Placental epithelial cell (primary cell): Measurements from ENCODE around the gene C1QL4. TPM values are rescaled to one million over a fixed set of nuclear protein-coding genes. Genes with fewer than 3 reads are reported as not detected.

Source experiments
- total RNA-seq: library from RNA; depleted of rRNA; stranded (reverse); fragments of >200 nt; gene quantifications from 2 replicates; pipeline ENCODE4 v1.2.3, GENCODE V29; 2012

Gene C1QL4
- not detected in 2 replicates for total RNA-seq

DNA sequence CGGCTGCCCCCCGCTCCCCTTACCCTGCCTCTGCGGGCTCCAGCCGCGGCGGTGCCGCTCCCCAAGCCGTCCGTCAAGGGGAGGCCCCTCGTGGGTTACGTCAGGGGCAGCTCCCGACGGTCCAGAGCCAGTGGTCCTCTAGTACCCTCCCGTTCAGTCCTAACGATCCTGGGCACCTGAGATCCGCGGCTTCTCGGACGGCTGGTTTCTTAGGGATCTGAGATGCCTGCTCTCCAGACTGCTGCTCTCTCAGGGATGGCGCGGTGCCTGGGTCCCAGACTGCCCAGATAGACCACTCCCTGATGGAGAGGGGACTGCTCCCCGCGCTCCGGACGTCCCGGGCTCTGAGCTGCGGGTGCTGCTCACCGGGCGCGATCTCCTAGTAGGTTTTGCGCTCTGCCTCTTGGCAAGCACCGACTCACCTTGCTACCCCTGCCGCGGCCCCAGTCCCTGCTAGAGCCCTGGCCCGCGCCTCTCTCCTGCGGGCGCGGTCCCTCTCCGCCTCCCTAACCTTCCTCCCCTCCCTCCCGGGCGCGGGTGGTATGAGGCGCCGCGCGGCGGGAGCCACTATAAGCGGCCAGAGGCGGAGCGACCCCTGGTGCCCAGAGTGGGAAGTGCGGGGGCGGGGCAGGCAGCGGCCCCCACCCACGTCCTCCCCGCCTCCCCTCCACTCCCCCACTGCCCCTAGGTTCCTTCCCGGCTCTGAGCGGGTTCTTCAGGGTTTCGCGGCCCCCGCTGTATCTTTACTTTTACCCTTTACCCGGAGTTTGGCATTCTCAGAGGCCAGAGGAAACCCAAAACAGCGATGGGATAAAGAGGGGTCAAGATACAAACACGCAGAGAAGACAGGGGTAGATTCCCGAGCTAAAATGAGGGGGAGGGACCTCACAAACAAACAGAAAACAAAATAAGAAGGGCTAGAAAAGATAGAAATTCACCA, at the start of gene C1QL4:
TSS of gene C1QL4 (minus strand) at position 544 of the 940 bp plus-strand sequence. CDS start 711 bp downstream, outside the sequence.

GRCh38 chr12:49367381-49368239, 30.6 kb upstream of the C1QL4 start, which contains the start of gene SPATS2:
Gene SPATS2 (plus strand): TSS chr12:49367462. CDS start chr12:49461013, 93,551 bp downstream.

GRCh38 chr12:49346659-49347310, 9.8 kb upstream of the C1QL4 start, which contains the start of gene DNAJC22:
Gene DNAJC22 (plus strand): TSS chr12:49346888. CDS start chr12:49348873, 1,985 bp downstream.

GRCh38 chr12:49322708-49323523, 14.1 kb downstream of the C1QL4 start, which contains the start of gene TROAP:
Gene TROAP (plus strand): TSS chr12:49323255. CDS start chr12:49323609, 354 bp downstream.

DNA sequence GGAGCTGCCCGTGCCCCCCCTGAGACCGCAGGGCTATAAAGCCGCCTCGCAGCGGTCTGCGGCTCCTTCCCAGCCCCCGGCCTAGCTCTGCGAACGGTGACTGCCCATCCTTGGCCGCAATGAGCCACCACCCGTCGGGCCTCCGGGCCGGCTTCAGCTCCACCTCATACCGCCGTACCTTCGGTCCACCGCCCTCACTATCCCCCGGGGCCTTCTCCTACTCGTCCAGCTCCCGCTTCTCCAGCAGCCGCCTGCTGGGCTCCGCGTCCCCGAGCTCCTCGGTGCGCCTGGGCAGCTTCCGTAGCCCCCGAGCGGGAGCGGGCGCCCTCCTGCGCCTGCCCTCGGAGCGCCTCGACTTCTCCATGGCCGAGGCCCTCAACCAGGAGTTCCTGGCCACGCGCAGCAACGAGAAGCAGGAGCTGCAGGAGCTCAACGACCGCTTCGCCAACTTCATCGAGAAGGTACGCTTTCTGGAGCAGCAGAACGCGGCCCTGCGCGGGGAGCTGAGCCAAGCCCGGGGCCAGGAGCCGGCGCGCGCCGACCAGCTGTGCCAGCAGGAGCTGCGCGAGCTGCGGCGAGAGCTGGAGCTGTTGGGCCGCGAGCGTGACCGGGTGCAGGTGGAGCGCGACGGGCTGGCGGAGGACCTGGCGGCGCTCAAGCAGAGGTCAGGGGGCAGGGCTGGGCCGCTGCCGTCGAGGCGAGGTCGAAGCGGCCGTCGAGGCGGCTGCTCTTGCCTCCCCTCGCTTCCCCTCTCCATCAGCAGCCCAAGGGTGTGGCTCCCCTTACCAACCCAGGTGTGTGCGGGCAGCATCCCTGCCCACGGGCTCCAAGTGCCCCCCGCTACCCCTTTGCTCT, 41.7 kb downstream of the C1QL4 start, which contains the start of gene PRPH:
TSS of gene PRPH (plus strand) at position 66 of the 855 bp plus-strand sequence. CDS start at position 120, 54 bp downstream.

Other genes with a start within 250 kb of the C1QL4 start
- gene DHH, start 242.4 kb downstream of the C1QL4 start, total RNA-seq = under 0.01 TPM in 1 of 2 replicates, not detected in the other
- 41.3 and 81.3 TPM in 2 replicates for gene LMBR1L, start 226.3 kb downstream of the C1QL4 start, total RNA-seq
- gene TUBA1B, start 205.8 kb downstream of the C1QL4 start, total RNA-seq = 451 and 3,354 TPM in 2 replicates
- gene TUBA1A, start 148.1 kb downstream of the C1QL4 start, total RNA-seq = 180 and 234 TPM in 2 replicates
- gene TUBA1C, start 72.1 kb downstream of the C1QL4 start, total RNA-seq = 221 and 908 TPM in 2 replicates
- not detected in 2 replicates for gene PRPH, start 42.0 kb downstream of the C1QL4 start, total RNA-seq
- 2.7 and 7.6 TPM in 2 replicates for gene TROAP, start 13.9 kb downstream of the C1QL4 start, total RNA-seq
- gene DNAJC22, start 9.7 kb upstream of the C1QL4 start, total RNA-seq = under 0.01 and 0.79 TPM in 2 replicates
- gene SPATS2, start 30.3 kb upstream of the C1QL4 start, total RNA-seq = 15.7 and 28.3 TPM in 2 replicates
- 0.22 TPM in 1 of 2 replicates, not detected in the other for gene KCNH3, start 201.8 kb upstream of the C1QL4 start, total RNA-seq
- gene MCRS1, start 231.0 kb upstream of the C1QL4 start, total RNA-seq = 55.4 and 93.0 TPM in 2 replicates